Muscle layer of duodenum (tissue), 2 donors: Measurements from ENCODE around the gene SLC31A1.
"Not testable (repeated sequence)": the region's sequence is repeated elsewhere in the genome, so short reads cannot be mapped to it uniquely, and the experiment has no call there.

Source experiments
- H3K27ac ChIP-seq: one replicate; pipeline ENCODE4 v1.7.0; 2013; ENCODE audit warnings: mild to moderate bottlenecking, low read length
- H3K27me3 ChIP-seq: one replicate; pipeline ENCODE4 v1.7.0; 2013; ENCODE audit warnings: low read depth, mild to moderate bottlenecking, control low read depth, low read length
- H3K36me3 ChIP-seq, 2 donors: one replicate each; pipeline ENCODE4 v1.7.0; 2013; ENCODE audit warnings: low read length in 2 of 2, control low read depth in 1 of 2, mild to moderate bottlenecking in 1 of 2; ENCODE audit not compliant: insufficient read depth in 2 of 2, control insufficient read depth in 1 of 2
- H3K4me1 ChIP-seq, 2 donors: one replicate each; pipeline ENCODE4 v1.7.0; 2013; ENCODE audit warnings: low read length in 2 of 2, mild to moderate bottlenecking in 2 of 2, control low read depth in 1 of 2, moderate library complexity in 1 of 2; ENCODE audit not compliant: insufficient read depth in 2 of 2, control insufficient read depth in 1 of 2
- H3K4me3 ChIP-seq, 2 donors: one replicate each; pipeline ENCODE4 v1.7.0; 2013; ENCODE audit warnings: low read length in 2 of 2, low read depth in 1 of 2, mild to moderate bottlenecking in 1 of 2
- H3K9me3 ChIP-seq, 2 donors: one replicate each; pipeline ENCODE4 v1.7.0; 2013; ENCODE audit warnings: low read length in 2 of 2, control low read depth in 1 of 2, mild to moderate bottlenecking in 1 of 2; ENCODE audit not compliant: control insufficient read depth in 1 of 2
- donor health status: healthy.

The SLC31A1 gene

DNA sequence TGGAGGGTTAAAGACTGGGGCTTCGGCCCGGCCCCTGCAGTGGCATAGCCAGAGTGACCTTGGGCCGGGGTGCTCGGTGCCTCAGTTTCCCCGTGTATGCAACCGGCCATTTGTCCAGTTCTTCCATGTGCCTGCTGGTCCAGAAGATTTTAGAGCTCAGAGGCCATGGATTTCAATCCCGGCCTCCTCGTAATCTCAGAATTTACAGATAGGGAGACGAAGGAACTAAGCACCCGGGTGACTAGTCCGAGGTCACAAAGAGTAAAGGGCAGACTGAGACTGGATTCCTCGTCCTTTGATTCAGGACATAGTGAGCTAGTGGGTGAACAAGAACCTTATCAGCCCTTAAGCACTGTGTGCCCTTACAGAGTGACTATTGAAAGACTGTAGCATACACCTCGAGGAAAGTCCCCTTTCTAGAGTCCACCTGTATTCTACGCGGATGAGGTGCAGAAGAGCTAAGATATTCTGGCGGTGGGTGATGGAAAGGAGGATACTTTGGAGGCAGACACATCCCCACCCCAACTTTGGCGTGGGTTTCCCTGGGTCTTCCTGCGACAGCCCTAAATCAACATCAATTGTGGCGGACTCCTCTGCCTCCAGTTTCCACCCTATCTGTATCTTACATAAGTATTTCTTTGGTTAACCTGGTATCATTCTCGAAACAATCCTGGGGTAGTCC is 597 bp downstream of the SLC31A1 start:
- Histone ChIP-seq H3K4me3 (peak overlapping the region; percentile 94 to 99), H3K27me3 (no peaks in the 10 kb centered on the region), H3K9me3 (no peaks in the 10 kb centered on the region), H3K27ac (peak overlapping the region; percentile 90), H3K36me3 (peaks cover 5 to 11% of the 10 kb centered on the region in 2 donors), H3K4me1 (peaks cover 19 to 32% of the 10 kb centered on the region in 2 donors)

- Histone ChIP-seq H3K36me3 (peaks cover 5 to 11% of the 10 kb centered on the region in 2 donors), H3K27ac (peak overlapping the region; percentile 90), H3K4me1 (peaks cover 19 to 32% of the 10 kb centered on the region in 2 donors), H3K9me3 (no peaks in the 10 kb centered on the region), H3K27me3 (no peaks in the 10 kb centered on the region), H3K4me3 (peak overlapping the region; percentile 94 to 99)
Observed at GRCh38 chr9:113222482-113222841, 1.1 kb downstream of the SLC31A1 start.

DNA sequence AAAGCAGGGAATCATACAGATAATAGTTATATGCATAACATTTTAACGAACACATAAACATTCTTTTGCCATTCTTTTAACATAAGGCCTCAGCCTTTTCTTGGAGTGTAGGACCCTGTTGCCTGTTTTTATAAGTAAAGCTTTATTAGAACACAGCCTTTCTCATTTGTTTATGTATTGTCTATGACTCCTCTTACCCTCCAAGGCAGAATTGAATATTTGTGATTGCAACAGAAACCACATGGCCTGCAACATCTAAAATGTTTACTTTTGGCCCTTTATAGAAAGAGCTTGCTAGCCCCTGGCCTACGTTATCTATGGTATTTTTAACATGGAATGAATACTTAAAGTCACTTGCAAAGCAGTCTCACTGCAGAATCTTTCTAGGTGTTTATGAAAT is 2.6 kb downstream of the SLC31A1 start:
- Histone ChIP-seq H3K27me3 (no peaks in the 10 kb centered on the region), H3K4me1 (peaks cover 19 to 26% of the 10 kb centered on the region in 2 donors), H3K36me3 (peaks cover 5 to 11% of the 10 kb centered on the region in 2 donors), H3K4me3 (no peak overlapping the region), H3K27ac (no peak overlapping the region), H3K9me3 (no peaks in the 10 kb centered on the region)

DNA sequence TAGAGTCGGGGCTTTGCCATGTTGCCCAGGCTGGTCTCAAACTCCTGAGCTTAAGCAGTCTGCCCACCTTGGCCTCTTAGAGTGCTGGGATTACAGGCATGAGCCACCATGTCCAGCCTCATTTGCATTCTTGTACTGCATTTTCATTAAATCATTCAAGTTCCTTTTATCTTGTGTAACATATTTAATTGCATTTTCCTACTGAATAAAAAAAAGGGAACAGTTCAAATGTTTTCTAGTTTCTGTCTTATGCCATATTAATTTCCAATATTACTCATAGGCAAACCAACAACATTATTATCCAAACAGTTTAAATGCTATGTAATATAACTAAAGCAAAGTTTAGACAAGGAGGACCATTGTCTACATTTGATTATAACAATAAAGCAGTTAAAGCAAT is 6.1 kb downstream of the SLC31A1 start:
- no peaks in the 10 kb centered on the region for H3K27me3 ChIP-seq
- H3K9me3 ChIP-seq: no peaks in the 10 kb centered on the region
- H3K27ac ChIP-seq: no peak overlapping the region
- H3K4me3 ChIP-seq: no peak overlapping the region
- peaks cover 8 to 9% of the 10 kb centered on the region in 2 donors for H3K36me3 ChIP-seq
- peaks cover 5% of the 10 kb centered on the region in 2 donors for H3K4me1 ChIP-seq

DNA sequence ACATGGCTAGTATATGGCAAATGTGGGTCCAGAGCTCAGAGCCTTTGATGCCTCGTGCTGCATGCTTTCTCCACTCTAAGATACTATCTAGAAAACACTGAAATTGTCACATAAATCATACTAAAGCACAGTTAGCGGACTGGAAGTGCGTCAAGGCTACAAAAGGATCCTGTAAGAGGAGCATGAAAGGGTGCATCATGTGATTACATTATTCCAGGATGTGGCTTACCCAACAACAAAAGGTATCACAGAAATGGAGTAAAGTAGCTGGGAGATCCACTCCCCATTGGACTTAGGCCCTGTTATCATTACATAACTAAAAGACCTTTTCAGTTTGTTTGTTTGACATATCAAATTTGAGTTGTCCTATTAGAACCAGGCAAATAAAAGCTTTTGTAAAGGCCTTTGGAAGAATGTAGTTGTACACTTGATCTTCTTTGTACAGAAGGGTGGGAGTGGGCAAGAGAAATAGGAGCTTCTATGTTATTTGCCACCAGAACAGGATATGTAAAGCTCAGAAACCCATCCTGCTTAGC is 6.9 kb downstream of the SLC31A1 start:
- Histone ChIP-seq H3K36me3 (peaks cover 8 to 9% of the 10 kb centered on the region in 2 donors), H3K9me3 (no peaks in the 10 kb centered on the region), H3K27ac (peak overlapping the region; percentile 17), H3K4me1 (peaks cover 0 to 2% of the 10 kb centered on the region in 2 donors), H3K27me3 (no peaks in the 10 kb centered on the region), H3K4me3 (no peak overlapping the region)

DNA sequence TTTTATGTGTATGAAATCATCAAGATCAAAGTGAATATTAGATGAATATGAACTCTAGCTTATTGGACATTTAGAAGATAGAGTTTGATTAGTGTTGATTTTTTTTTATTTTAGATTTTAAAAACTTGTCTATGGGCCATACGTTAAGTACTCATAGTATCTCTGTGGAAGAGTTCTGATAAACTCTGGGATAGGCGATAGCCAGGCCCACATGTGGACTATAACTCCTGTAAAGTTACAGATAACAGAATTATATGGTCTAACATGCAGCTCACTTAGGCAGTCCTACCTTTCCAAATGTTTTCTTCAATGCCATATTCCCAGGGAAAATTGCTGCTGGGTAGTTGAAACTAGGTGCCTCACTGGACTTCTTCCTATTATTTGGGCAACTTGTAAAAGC is 10.4 kb downstream of the SLC31A1 start:
- no peak overlapping the region for H3K27ac ChIP-seq
- H3K27me3 ChIP-seq: no peaks in the 10 kb centered on the region
- peaks cover 0 to 3% of the 10 kb centered on the region in 2 donors for H3K36me3 ChIP-seq
- H3K4me1 ChIP-seq: peaks cover 0 to 5% of the 10 kb centered on the region in 2 donors
- H3K4me3 ChIP-seq: no peak overlapping the region
- H3K9me3 ChIP-seq: no peaks in the 10 kb centered on the region

DNA sequence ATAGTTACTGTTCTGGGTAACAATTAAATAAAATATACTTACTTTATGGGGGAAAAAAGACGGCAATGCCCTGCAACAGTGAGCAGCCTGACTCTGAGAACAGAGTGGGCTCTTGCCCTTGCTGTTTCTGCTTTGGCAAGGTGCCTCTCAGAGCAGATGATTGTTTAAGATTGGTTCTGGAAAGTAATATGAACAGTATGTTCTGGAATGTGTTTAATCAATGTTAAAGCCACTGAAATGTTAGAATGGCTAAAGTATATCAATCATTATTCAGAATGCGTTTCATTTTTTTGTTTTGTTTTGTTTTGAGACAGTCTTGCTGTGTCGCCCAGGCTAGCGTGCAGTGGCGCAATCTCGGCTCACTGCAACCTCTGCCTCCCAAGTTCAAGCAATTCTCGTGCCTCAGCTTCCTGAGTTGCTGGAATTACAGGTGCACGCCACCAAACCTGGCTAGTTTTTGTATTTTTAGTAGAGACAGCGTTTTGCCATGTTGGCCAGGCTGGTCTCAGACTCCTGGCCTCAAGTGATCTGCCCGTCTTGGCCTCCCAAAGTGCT is 14.4 kb downstream of the SLC31A1 start:
- H3K4me1 ChIP-seq, H3K27ac ChIP-seq, H3K27me3 ChIP-seq, H3K4me3 ChIP-seq, H3K36me3 ChIP-seq, H3K9me3 ChIP-seq: not testable (repeated sequence)

DNA sequence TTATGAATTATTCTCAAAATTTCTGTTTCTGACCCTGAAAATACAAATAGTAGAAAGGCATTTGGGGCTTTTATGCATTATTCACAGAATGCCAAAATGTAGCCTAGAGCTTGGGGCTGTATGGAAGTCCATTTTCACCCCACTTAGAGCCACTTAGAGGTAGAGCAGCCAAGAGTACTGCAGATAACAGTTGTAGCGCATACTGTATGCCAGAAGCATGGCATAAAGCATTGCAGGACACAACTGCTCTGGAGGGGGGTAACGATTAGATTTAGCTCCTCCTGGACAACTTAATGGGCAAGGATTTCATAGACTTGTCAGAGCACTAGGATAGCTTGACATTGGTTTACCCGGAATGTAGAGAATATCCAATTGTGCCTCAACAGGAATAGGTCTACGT is 15.7 kb downstream of the SLC31A1 start:
- H3K4me1 ChIP-seq: peaks cover 0 to 5% of the 10 kb centered on the region in 2 donors

GRCh38 chr9:113238202-113238858 is 17.0 kb downstream of the SLC31A1 start:
- no peaks in the 10 kb centered on the region for H3K36me3 ChIP-seq
- no peak overlapping the region for H3K4me3 ChIP-seq
- no peaks in the 10 kb centered on the region for H3K9me3 ChIP-seq
- no peak overlapping the region for H3K27ac ChIP-seq
- no peaks in the 10 kb centered on the region for H3K27me3 ChIP-seq
- H3K4me1 ChIP-seq: peaks cover 0 to 3% of the 10 kb centered on the region in 2 donors

More for the DNA sequence above, 15.7 kb downstream of the SLC31A1 start:
- Histone ChIP-seq H3K27me3 (no peaks in the 10 kb centered on the region), H3K27ac (no peak overlapping the region), H3K36me3 (no peaks in the 10 kb centered on the region), H3K4me3 (no peak overlapping the region), H3K9me3 (no peaks in the 10 kb centered on the region)

DNA sequence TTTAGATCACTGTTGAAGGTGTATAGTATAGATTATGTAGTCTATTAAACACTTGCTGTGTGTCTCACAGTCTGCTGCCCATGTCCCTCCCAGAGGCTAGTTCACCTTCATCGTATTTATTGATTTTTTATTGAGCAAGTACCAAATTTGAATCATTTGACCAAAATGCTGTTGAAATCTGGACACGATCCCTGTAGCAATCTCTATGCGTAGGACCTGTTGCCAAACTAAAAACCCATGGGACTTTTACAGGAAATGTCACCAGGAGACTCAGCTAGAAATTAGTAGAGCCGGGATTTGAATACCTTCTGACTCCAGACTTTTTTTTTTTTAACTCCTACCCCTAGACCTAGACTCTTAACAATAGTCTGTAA is 17.5 kb downstream of the SLC31A1 start:
- no peaks in the 10 kb centered on the region for H3K9me3 ChIP-seq
- no peaks in the 10 kb centered on the region for H3K4me1 ChIP-seq
- no peaks in the 10 kb centered on the region for H3K27me3 ChIP-seq
- no peaks in the 10 kb centered on the region for H3K36me3 ChIP-seq
- no peak overlapping the region for H3K4me3 ChIP-seq
- no peak overlapping the region for H3K27ac ChIP-seq

DNA sequence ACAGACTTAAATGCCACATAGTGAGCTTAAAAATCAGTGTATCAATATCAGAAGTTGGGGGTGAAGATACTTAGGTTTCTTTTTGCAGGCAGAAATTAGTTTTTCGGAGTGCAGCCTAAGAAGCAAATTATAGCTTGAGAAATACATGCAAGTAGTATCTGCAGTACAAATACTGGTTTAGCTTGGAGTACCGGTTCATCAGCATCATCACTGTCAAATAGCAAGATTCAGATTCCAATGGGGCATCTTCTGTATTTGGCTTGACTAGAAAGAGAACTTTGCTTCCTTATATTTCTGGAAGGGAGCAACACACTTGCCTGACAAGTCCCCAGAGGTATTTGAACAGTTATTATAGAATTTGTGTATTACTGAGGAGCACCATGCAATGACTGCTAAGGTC is 19.8 kb downstream of the SLC31A1 start:
- no peaks in the 10 kb centered on the region for H3K27me3 ChIP-seq
- no peaks in the 10 kb centered on the region for H3K9me3 ChIP-seq
- H3K36me3 ChIP-seq: no peaks in the 10 kb centered on the region
- H3K4me1 ChIP-seq: no peaks in the 10 kb centered on the region
- H3K27ac ChIP-seq: no peak overlapping the region
- no peak overlapping the region for H3K4me3 ChIP-seq
